ENCODE results near the gene KRT16.
A peak's percentile ranks its signal among the peaks of the same experiment; 100 is the strongest.
"Not testable (repeated sequence)": the region's sequence is repeated elsewhere in the genome, so short reads cannot be mapped to it uniquely, and the experiment has no call there.

The KRT16 gene

DNA sequence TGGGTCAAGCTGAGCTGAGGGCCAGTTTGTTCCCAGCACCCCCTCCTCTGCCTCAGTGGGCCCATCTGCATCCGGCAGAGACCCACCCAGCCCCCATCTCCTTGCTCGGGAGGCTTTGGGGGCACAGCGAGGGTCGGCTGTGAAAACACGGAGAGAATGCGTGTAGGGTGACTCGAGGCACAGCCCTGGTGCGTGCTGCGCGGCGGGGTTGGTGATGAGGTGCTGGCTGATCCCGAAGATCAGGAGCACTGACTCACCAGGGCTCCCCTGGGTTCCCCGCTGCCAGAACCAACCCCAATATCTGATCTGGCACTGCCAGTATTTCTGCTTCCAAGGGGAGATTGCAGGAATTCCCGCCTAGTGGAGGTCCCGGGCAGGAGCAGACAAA lies 19.3 kb upstream of the KRT16 start:
- no peak for TF ChIP-seq CTCF (conservative IDR thresholded peaks at IDR 0.05; ENCODE audit: low read depth)
- no peak for DNase-seq (ENCODE audit: low spot score)
- POLR2A ChIA-PET (ENCODE audit: low non-redundant PET) = no interaction called here
- CTCF ChIA-PET = no interaction called here
- H3K27ac ChIP-seq = peak overlapping the region; percentile 32

GRCh38 chr17:41631025-41631897 lies 18.7 kb upstream of the KRT16 start:
- TF ChIP-seq CTCF (conservative IDR thresholded peaks at IDR 0.05; ENCODE audit: low read depth) = no peak
- peak overlapping the region; percentile 32 for H3K27ac ChIP-seq
- no peak for DNase-seq (ENCODE audit: low spot score)
- POLR2A ChIA-PET (ENCODE audit: low non-redundant PET) = interaction anchor here (0.6 kb wide), 1 partner anchor 58 kb away, joined by 3 read pairs; the partner anchor contains the start of gene EIF1
- CTCF ChIA-PET = interaction anchor here (1.0 kb wide), 1 partner anchor 12 kb away, joined by 3 read pairs; no protein-coding TSS in a partner anchor

- POLR2A ChIA-PET (ENCODE audit: low non-redundant PET) = interaction anchor here (0.6 kb wide), 1 partner anchor 59 kb away, joined by 3 read pairs; the partner anchor contains the start of gene EIF1
These were observed 17.5 kb upstream of the KRT16 start for GRCh38 chr17:41629826-41630670.

DNA sequence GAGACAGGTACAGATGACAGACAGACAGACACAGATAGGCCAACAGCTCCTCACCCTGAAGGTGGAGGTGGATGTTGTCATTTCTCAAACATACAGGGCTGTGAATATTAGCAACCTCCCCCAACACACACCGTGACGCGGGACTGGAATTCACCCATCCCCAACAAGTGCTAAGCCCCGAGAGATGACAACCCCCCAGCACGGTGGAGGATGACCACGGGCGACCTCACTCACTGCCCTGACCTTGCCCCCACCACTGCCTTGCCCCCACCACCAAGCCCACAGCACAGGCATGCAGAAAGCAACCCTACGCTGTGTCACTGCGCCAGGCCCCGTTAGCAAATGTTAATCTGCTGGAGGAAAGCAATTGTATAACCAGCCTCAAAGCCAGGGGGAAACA lies 16.7 kb upstream of the KRT16 start:
- DNase-seq (ENCODE audit: low spot score) = no peak
- CTCF ChIA-PET = interaction anchor here (0.5 to 1.0 kb wide), 2 partner anchors 12 to 19 kb away, joined by 3 to 4 read pairs; no protein-coding TSS in a partner anchor
- no peak for TF ChIP-seq CTCF (conservative IDR thresholded peaks at IDR 0.05; ENCODE audit: low read depth)
- POLR2A ChIA-PET (ENCODE audit: low non-redundant PET) = no interaction called here
- peak overlapping the region; percentile 100 for H3K27ac ChIP-seq

More at GRCh38 chr17:41629826-41630670, 17.5 kb upstream of the KRT16 start:
- TF ChIP-seq CTCF (conservative IDR thresholded peaks at IDR 0.05; ENCODE audit: low read depth) = no peak
- H3K27ac ChIP-seq = peak overlapping the region; percentile 100; the same call in 1 of the 2 replicates
- CTCF ChIA-PET = interaction anchor here (0.7 to 1.0 kb wide), 2 partner anchors 14 to 33 kb away, joined by 3 read pairs; no protein-coding TSS in a partner anchor
- no peak for DNase-seq (ENCODE audit: low spot score)

GRCh38 chr17:41628621-41629255 lies 16.2 kb upstream of the KRT16 start:
- peak overlapping the region; percentile 100 for H3K27ac ChIP-seq
- DNase-seq (ENCODE audit: low spot score); POLR2A ChIA-PET (ENCODE audit: low non-redundant PET): not testable (repeated sequence)
- CTCF ChIA-PET = interaction anchor here (1.0 kb wide), 1 partner anchor 20 kb away, joined by 4 read pairs; no protein-coding TSS in a partner anchor

DNA sequence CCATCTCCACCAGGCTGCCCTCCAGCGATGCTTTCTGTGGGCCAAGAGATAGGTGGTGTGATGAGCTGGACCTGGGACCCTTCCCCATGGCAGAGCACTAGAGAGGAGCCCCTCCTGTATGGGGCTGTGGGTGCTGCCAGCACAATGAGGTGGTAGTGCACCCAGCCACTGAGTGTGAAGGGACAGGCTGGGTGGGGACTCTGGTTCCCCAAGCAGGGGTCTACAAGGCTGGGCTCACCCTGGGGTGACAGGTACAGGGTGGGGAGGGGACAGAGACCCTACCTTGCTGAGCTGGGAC lies 15.5 kb upstream of the KRT16 start:
- peak overlapping the region; percentile 100 for H3K27ac ChIP-seq
- POLR2A ChIA-PET (ENCODE audit: low non-redundant PET); CTCF ChIA-PET; DNase-seq (ENCODE audit: low spot score): not testable (repeated sequence)

Measured in RWPE1 (cell line).